Karpas-422 (cell line): ENCODE measurements around the gene AXIN1. TPM values are rescaled to one million over a fixed set of nuclear protein-coding genes. Genes with fewer than 3 reads are reported as not detected.
"Not testable (repeated sequence)": the region's sequence is repeated elsewhere in the genome, so short reads cannot be mapped to it uniquely, and the experiment has no call there.

Source experiments
- DNase-seq: peaks from one replicate; pipeline ENCODE4 v3.0.0-alpha.2; 2015
- H2AFZ ChIP-seq: fragments of 200-600 bp; sonication (generic); 2 replicates; pipeline ENCODE4 v1.6.1; 2014; ENCODE audit warnings: antibody characterized with exemption, low read length, mixed read lengths
- H3K27ac ChIP-seq: fragments of 200-600 bp; sonication (generic); 2 replicates; pipeline ENCODE4 v1.5.1; 2014; ENCODE audit warnings: mild to moderate bottlenecking, low read length, moderate library complexity
- H3K27me3 ChIP-seq: fragments of 200-600 bp; sonication (generic); 2 replicates; pipeline ENCODE4 v1.6.1; 2014; ENCODE audit warnings: low read length, mixed read lengths
- H3K36me3 ChIP-seq: fragments of 200-600 bp; sonication (generic); 2 replicates; pipeline ENCODE4 v1.6.1; 2014; ENCODE audit warnings: low read length, mixed read lengths; ENCODE audit not compliant: insufficient read depth
- H3K4me1 ChIP-seq: fragments of 200-600 bp; sonication (generic); 2 replicates; pipeline ENCODE4 v1.6.1; 2014; ENCODE audit warnings: mild to moderate bottlenecking, low read length, mixed read lengths
- H3K4me2 ChIP-seq: fragments of 200-600 bp; sonication (generic); 2 replicates; pipeline ENCODE4 v1.6.1; 2014; ENCODE audit warnings: low read length, low read depth, mild to moderate bottlenecking; ENCODE audit not compliant: poor library complexity, severe bottlenecking
- H3K4me3 ChIP-seq: fragments of 200-600 bp; sonication (generic); 2 replicates; pipeline ENCODE4 v1.5.1; 2014; ENCODE audit warnings: mild to moderate bottlenecking, antibody characterized with exemption, low read length, mixed read lengths
- H3K79me2 ChIP-seq: fragments of 200-600 bp; sonication (generic); 2 replicates; pipeline ENCODE4 v1.6.1; 2014; ENCODE audit warnings: mild to moderate bottlenecking, low read length, mixed read lengths
- H3K9ac ChIP-seq: fragments of 200-600 bp; sonication (generic); 2 replicates; pipeline ENCODE4 v1.6.0; 2014; ENCODE audit warnings: low read length
- H3K9me2 ChIP-seq: fragments of 200-600 bp; sonication (generic), shearing (Covaris generic); replicated peaks from 2 replicates; pipeline ENCODE4 v1.6.0; 2014; ENCODE audit warnings: mild to moderate bottlenecking, low read length, moderate library complexity; ENCODE audit not compliant: insufficient read depth
- H3K9me3 ChIP-seq: fragments of 300-700, 200-600 bp; sonication (generic); 2 replicates; pipeline ENCODE4 v1.6.1; 2014; ENCODE audit warnings: low read length, mixed read lengths
- H4K20me1 ChIP-seq: fragments of 200-600 bp; sonication (generic); 2 replicates; pipeline ENCODE4 v1.6.1; 2014; ENCODE audit warnings: mild to moderate bottlenecking, antibody characterized with exemption, low read length, low read depth; ENCODE audit not compliant: insufficient read depth
- total RNA-seq: library from RNA; depleted of rRNA; stranded (reverse); fragments of >200 nt; shearing (Covaris generic); gene quantifications from 2 replicates; pipeline ENCODE4 v1.2.3, GENCODE V29; 2014; ENCODE audit warnings: low replicate concordance

The AXIN1 gene
- total RNA-seq, 1 experiment from 2014 or later: 14.6 TPM

DNA sequence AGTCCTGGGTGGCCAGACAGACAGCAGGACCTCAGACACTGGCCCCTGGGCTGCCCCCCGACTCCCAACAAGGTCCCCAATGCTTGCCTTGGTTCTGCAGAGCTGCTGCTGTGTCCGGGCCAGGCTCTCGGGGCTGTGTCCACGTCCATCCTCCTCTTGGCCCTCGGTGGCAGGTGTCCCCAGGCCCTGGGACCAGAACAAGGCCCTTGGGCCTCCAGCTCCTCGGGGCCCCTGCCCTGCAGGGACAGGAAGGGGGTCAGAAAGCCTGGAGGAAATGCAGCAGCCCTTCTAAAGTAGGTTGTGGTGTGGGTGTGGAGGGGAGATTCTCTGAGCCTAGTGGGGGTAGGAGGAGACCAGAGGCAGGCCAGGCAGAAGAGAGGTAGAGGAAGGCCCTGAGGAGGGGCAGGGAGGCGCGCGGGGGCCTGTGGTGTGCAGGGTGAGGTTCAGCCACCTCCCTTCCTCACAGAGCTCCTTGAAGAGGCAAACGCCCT lies 2.5 kb upstream of the AXIN1 start:
- H2AFZ ChIP-seq: no peak overlapping the region
- no peak overlapping the region for H3K4me3 ChIP-seq
- no peaks in the 10 kb centered on the region for H3K9me3 ChIP-seq
- H3K27ac ChIP-seq: no peak overlapping the region
- H3K4me2 ChIP-seq: no peak overlapping the region
- no peak for DNase-seq
- H3K9me2 ChIP-seq: no peaks in the 10 kb centered on the region
- H3K27me3 ChIP-seq: no peaks in the 10 kb centered on the region
- H3K36me3 ChIP-seq: peaks cover 6% of the 10 kb centered on the region; the same call in 1 of the 2 replicates
- H3K9ac ChIP-seq: no peak overlapping the region
- H3K79me2 ChIP-seq: peaks cover 20% of the 10 kb centered on the region
- peaks cover 20% of the 10 kb centered on the region for H3K4me1 ChIP-seq
- no peaks in the 10 kb centered on the region for H4K20me1 ChIP-seq

DNA sequence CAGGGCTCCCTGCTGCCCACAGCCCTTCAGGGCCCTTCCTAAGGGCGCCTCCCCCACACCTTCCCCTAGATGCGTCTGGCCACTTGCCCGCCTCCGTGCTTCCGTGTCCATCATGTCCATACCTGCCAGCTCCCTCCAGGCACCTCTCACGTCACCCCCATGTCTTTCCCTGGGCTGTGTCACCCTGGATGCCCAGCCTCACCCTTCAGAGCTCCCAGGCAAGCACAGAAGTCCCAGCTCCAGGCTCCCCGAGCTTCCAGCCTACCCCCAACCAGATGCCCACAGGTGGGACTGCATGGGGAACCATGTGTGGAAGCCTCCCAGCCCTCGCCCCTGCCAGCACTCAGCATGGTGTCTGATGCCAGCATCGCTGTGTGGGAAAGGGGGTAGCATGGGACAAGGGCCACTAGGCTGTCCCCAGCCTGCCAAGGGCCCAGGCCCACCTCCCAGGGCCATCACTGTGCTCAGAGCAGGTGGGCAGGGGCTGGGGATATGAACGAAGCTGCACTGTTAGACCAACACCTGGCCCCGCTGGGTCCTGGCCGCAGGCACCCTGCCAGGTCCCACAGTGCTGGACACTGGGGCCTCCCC lies 1.9 kb upstream of the AXIN1 start:
- Histone ChIP-seq H3K4me2 (no peak overlapping the region), H4K20me1 (no peaks in the 10 kb centered on the region), H3K27ac (no peak overlapping the region), H3K4me1 (peaks cover 26% of the 10 kb centered on the region), H2AFZ (no peak overlapping the region), H3K27me3 (no peaks in the 10 kb centered on the region), H3K9ac (no peak overlapping the region), H3K9me2 (no peaks in the 10 kb centered on the region), H3K9me3 (no peaks in the 10 kb centered on the region), H3K79me2 (peaks cover 27% of the 10 kb centered on the region), H3K36me3 (peaks cover 7% of the 10 kb centered on the region; the same call in 1 of the 2 replicates), H3K4me3 (no peak overlapping the region)
- no peak for DNase-seq

DNA sequence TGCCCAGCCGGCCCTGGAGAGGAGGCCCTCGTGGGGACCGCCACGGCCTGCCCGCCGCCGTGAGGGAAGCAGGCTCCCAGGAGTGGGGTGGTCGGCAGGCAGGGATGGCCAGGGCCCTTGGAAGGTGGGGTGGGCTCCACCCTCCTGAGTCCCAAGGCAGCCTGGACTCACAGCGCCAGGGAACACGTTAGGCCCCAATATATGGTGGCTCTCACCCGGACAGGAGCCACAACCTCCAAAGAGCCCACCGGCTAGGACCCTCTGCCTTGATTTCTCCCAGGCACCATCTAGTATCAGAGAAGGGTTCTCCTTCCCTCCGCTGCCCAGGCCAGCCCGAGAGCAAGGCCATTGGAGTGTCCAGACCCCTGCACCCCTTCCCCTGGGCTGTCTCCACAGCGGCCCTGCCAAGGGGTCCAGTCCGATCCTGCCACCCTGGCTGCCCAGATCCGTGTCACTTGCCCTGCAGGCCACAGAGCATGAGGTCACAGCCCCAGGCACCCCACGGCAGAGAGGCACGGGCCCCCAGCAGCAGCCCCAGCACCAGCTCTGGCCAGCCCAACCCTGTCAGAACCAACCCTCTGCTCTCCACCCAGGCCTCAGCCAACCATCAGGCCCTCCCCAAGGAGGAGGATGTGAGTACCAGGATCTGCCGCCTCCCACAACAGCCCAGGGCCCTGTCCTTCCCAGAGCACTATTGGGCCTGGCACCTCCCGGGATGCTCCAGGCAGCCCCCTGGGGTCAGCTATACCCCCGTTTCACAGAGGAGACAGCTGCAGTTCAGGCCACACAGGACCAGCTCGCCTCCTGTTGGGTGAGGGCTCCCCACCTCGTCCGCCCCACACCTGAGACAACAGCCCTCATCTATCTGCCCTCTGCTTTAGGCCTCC lies 1.1 kb upstream of the AXIN1 start:
- Histone ChIP-seq H3K36me3 (peaks cover 7% of the 10 kb centered on the region; the same call in 1 of the 2 replicates), H3K9ac (peak overlapping the region; percentile 38), H2AFZ (peak overlapping the region; percentile 73), H3K79me2 (peaks cover 32% of the 10 kb centered on the region), H3K4me1 (peaks cover 29% of the 10 kb centered on the region), H3K27me3 (no peaks in the 10 kb centered on the region), H3K4me3 (peak overlapping the region; percentile 66), H3K27ac (no peak overlapping the region), H3K4me2 (peak overlapping the region; percentile 76), H3K9me3 (no peaks in the 10 kb centered on the region), H3K9me2 (no peaks in the 10 kb centered on the region), H4K20me1 (no peaks in the 10 kb centered on the region)
- no peak for DNase-seq

DNA sequence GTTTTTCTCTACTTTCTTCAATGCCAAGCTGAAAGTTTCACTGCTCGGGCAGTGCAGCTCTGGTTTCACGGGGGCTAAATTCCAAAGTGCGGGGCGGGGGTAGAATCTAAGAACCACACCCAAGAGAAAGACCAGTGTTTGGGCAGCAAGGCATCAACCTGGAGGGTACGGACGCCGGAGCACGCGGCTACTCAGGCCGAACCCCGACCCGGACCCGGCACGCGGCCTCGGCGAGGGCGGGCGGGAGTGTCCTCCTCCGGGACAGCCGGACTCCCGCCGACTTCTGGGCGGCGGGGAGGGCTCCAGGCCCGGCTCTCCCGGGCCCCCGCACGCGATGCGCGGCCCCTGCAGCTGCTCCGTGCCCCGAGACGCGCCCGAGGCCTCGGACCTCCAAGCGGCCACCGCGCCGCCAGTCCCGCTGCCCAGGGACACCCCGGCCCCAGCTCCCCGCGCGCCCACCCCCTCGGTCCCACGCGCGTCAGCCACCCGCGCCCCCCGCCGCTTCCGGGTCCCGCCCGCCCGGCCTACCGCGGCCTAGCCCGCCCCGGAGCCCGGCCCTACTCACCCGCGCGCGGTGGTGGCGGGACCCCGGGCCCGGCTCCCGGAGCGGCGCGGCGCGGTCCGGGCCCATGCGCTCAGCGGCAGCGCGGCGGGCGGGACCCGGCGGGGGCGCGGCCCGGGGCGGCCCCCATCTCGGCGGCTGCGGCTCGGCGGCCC lies 561 bp downstream of the AXIN1 start:
- H3K4me2 ChIP-seq: peak overlapping the region; percentile 72
- peak overlapping the region; percentile 93 for H3K4me3 ChIP-seq
- H3K79me2 ChIP-seq: peaks cover 49% of the 10 kb centered on the region
- H3K4me1 ChIP-seq: peaks cover 33% of the 10 kb centered on the region
- peaks cover 7% of the 10 kb centered on the region; the same call in 1 of the 2 replicates for H3K36me3 ChIP-seq
- peaks cover 11% of the 10 kb centered on the region for H4K20me1 ChIP-seq
- H3K9ac ChIP-seq: peak overlapping the region; percentile 88
- H3K9me3 ChIP-seq: no peaks in the 10 kb centered on the region
- H2AFZ ChIP-seq: no peak overlapping the region
- no peaks in the 10 kb centered on the region for H3K9me2 ChIP-seq
- DNase-seq: peak; percentile 67
- no peaks in the 10 kb centered on the region for H3K27me3 ChIP-seq
- H3K27ac ChIP-seq: peak overlapping the region; percentile 22; the same call in 1 of the 2 replicates

DNA sequence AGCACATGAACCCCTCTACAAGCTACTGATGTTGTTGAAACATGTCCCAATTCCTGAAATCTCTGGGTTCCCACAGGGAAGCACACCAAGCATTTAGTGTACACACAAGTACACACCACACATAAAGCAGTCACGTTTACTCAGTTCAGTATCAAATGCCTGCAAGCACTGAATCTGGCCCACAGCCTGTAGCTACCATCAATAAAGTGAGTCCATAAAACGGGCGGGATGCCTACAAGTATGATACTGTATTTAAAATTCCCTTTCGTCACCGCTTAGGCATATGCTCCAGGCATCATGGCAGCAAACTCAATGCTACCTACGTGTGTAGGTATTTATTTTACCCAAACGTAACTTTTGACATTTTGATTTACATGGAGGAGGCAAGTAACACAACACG lies 2.3 kb downstream of the AXIN1 start:
- H3K79me2 ChIP-seq: peaks cover 66% of the 10 kb centered on the region
- H4K20me1 ChIP-seq: peaks cover 15% of the 10 kb centered on the region
- H3K9me2 ChIP-seq: no peaks in the 10 kb centered on the region
- H3K4me3 ChIP-seq: no peak overlapping the region
- H3K4me2 ChIP-seq: no peak overlapping the region
- H2AFZ ChIP-seq: no peak overlapping the region
- H3K27me3 ChIP-seq: no peaks in the 10 kb centered on the region
- no peak overlapping the region for H3K27ac ChIP-seq
- peaks cover 15% of the 10 kb centered on the region for H3K36me3 ChIP-seq
- DNase-seq: no peak
- no peaks in the 10 kb centered on the region for H3K9me3 ChIP-seq
- peaks cover 33% of the 10 kb centered on the region for H3K4me1 ChIP-seq
- 0 out of 2 replicates have a peak overlapping the region, but pooled peaks have one; percentile 19 for H3K9ac ChIP-seq

DNA sequence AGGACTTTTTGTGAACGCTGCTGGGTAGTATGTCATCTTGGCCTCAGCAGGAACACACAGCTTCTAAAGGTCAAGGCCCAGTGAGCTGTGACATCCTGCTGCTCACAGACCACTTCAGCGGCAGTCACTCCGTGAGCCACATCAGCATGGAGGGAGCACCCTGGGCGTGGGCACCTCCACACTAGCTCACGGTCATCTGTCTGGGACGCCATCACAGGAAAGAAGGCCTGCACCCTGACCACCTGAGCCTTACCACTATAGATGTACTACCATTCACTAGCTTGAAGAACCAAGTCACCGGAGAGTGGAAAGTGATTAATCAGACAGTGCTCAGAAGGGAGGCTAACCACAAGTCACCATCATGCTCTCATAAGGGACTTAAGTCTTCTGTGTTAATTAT lies 3.3 kb downstream of the AXIN1 start:
- H4K20me1 ChIP-seq: peaks cover 15% of the 10 kb centered on the region
- no peak overlapping the region for H3K9ac ChIP-seq
- H3K4me2 ChIP-seq: peak overlapping the region; percentile 27
- H3K27ac ChIP-seq: 0 out of 2 replicates have a peak overlapping the region, but pooled peaks have one; percentile 18
- no peak overlapping the region for H3K4me3 ChIP-seq
- H3K9me3 ChIP-seq: no peaks in the 10 kb centered on the region
- no peak overlapping the region for H2AFZ ChIP-seq
- DNase-seq: no peak
- peaks cover 76% of the 10 kb centered on the region for H3K79me2 ChIP-seq
- peaks cover 33% of the 10 kb centered on the region for H3K4me1 ChIP-seq
- H3K9me2 ChIP-seq: no peaks in the 10 kb centered on the region
- H3K27me3 ChIP-seq: no peaks in the 10 kb centered on the region
- peaks cover 15% of the 10 kb centered on the region for H3K36me3 ChIP-seq

DNA sequence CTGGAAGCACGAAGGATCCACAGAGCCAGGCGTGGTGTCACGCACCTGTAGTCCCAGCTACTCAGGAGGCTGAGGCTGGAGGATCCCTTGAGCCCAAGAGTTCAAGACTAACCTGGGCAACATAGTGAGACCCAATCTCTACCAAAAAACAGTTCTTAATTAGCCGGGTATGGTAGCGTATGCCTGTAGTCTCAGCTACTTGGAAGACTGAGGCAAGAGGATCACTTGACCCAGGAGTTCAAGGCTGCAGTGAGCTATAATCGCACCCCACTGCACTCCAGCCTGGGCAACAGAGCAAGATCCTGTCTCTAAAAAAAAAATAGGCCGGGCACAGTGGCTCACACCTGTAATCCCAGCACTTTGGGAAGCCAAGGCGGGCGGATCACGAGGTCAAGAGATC lies 4.0 kb downstream of the AXIN1 start:
- H3K9ac ChIP-seq, H3K27me3 ChIP-seq, DNase-seq, H3K27ac ChIP-seq, H3K4me2 ChIP-seq, H3K9me2 ChIP-seq, H3K9me3 ChIP-seq, H2AFZ ChIP-seq, H3K4me3 ChIP-seq: not testable (repeated sequence)
- Histone ChIP-seq H3K79me2 (peaks cover 83% of the 10 kb centered on the region), H4K20me1 (peaks cover 15% of the 10 kb centered on the region), H3K36me3 (peaks cover 15% of the 10 kb centered on the region), H3K4me1 (peaks cover 33% of the 10 kb centered on the region)

DNA sequence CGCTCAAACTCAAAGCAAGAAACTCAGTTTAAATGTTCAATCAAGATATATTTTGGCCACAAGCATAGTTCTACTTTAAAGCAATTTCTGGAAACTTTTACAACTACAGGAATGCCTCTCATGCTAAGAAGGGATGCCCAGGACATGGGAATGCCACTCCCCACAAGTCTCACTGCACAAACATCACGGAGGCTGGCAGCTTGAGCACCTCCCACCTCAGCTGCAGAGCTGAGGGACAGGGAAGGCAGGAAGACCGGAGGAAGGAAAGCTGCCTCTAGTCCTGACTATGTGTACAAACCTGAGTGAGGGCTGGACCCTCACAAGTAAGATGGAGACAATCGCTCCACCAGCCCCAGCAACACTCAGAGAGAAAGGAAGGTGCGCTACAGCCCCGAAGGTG lies 5.3 kb downstream of the AXIN1 start:
- H3K4me3 ChIP-seq: no peak overlapping the region
- no peak overlapping the region for H3K27ac ChIP-seq
- no peak overlapping the region for H3K4me2 ChIP-seq
- no peak overlapping the region for H2AFZ ChIP-seq
- no peaks in the 10 kb centered on the region for H3K9me3 ChIP-seq
- no peak overlapping the region for H3K9ac ChIP-seq
- H3K79me2 ChIP-seq: peaks cover 96% of the 10 kb centered on the region
- H3K9me2 ChIP-seq: no peaks in the 10 kb centered on the region
- H3K36me3 ChIP-seq: peaks cover 15% of the 10 kb centered on the region
- H3K4me1 ChIP-seq: peaks cover 28% of the 10 kb centered on the region
- peaks cover 20% of the 10 kb centered on the region for H4K20me1 ChIP-seq
- no peaks in the 10 kb centered on the region for H3K27me3 ChIP-seq
- DNase-seq: no peak
